ENCODE results near the gene ODAD2.

DNA sequence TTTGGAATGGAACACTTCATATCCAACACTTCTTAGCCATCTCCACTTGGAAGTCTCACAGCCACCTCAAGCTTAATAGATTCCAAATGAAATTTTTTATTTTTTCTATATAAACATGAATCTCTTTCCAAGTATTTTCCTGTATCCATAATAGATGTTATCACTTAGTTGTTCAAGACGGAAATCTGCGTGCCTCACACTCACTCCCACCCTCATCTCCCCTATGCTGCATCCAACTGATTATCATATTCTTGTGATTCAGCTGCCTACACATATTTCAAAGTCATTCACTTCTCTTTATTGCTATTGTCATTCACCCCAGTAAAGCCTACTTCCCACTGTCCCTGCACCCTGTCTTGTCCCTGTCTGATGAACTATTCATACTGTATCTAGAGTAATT, 183.0 kb downstream of the ODAD2 start:
- TF ChIP-seq, protein P1, sequence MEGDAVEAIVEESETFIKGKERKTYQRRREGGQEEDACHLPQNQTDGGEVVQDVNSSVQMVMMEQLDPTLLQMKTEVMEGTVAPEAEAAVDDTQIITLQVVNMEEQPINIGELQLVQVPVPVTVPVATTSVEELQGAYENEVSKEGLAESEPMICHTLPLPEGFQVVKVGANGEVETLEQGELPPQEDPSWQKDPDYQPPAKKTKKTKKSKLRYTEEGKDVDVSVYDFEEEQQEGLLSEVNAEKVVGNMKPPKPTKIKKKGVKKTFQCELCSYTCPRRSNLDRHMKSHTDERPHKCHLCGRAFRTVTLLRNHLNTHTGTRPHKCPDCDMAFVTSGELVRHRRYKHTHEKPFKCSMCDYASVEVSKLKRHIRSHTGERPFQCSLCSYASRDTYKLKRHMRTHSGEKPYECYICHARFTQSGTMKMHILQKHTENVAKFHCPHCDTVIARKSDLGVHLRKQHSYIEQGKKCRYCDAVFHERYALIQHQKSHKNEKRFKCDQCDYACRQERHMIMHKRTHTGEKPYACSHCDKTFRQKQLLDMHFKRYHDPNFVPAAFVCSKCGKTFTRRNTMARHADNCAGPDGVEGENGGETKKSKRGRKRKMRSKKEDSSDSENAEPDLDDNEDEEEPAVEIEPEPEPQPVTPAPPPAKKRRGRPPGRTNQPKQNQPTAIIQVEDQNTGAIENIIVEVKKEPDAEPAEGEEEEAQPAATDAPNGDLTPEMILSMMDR (tag by site-specific recombination; IDR thresholded peaks at IDR 0.05): no peak
- TF ChIP-seq ZBTB20 (tag by site-specific recombination; IDR thresholded peaks at IDR 0.05): no peak
- TF ChIP-seq KLF1 (tag by site-specific recombination; IDR thresholded peaks at IDR 0.05): no peak
- no peak for TF ChIP-seq ZNF169 (tag by site-specific recombination; IDR thresholded peaks at IDR 0.05)
- TF ChIP-seq, protein P2, sequence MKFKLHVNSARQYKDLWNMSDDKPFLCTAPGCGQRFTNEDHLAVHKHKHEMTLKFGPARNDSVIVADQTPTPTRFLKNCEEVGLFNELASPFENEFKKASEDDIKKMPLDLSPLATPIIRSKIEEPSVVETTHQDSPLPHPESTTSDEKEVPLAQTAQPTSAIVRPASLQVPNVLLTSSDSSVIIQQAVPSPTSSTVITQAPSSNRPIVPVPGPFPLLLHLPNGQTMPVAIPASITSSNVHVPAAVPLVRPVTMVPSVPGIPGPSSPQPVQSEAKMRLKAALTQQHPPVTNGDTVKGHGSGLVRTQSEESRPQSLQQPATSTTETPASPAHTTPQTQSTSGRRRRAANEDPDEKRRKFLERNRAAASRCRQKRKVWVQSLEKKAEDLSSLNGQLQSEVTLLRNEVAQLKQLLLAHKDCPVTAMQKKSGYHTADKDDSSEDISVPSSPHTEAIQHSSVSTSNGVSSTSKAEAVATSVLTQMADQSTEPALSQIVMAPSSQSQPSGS (tag by site-specific recombination; IDR thresholded peaks at IDR 0.05; ENCODE audit: low read depth): no peak
- no peak for TF ChIP-seq ZXDB (tag by site-specific recombination; IDR thresholded peaks at IDR 0.05)
- TF ChIP-seq TRIM28 (IDR thresholded peaks at IDR 0.05; ENCODE audit: borderline replicate concordance, low read length): no peak

Measured in HEK293 (cell line).